HG02885 (cell line): Measurements from ENCODE around the gene PTH2R.
"Not testable (repeated sequence)": the region's sequence is repeated elsewhere in the genome, so short reads cannot be mapped to it uniquely, and the experiment has no call there.

Experiments
- ATAC-seq: cut with Tn5 transposase; IDR thresholded peaks from one replicate; pipeline ENCODE4 v1.9.1; 2021; ENCODE audit warnings: mild to moderate bottlenecking; ENCODE audit not compliant: unreplicated experiment, poor library complexity

PTH2R gene

GRCh38 chr2:208386541-208386940 is 20.1 kb upstream of the PTH2R start:
- no peak for ATAC-seq

- no peak for ATAC-seq
These were observed 16.7 kb upstream of the PTH2R start for GRCh38 chr2:208389940-208390339.

- ATAC-seq: no peak
These were observed 14.3 kb upstream of the PTH2R start for GRCh38 chr2:208392300-208392699.

- not testable (repeated sequence) for ATAC-seq
These were observed 9.8 kb upstream of the PTH2R start for GRCh38 chr2:208396796-208397195.

GRCh38 chr2:208399201-208399600 is 7.4 kb upstream of the PTH2R start:
- ATAC-seq: no peak

GRCh38 chr2:208407667-208408066 is 1.1 kb downstream of the PTH2R start:
- no peak for ATAC-seq

- no peak for ATAC-seq
These were observed 7.3 kb downstream of the PTH2R start for GRCh38 chr2:208413931-208414330.

- peak; percentile 63 for ATAC-seq
These were observed 8.7 kb downstream of the PTH2R start for GRCh38 chr2:208415255-208415654.

GRCh38 chr2:208415897-208416296 is 9.3 kb downstream of the PTH2R start:
- peak; percentile 80 for ATAC-seq

GRCh38 chr2:208426412-208427045 is 19.9 kb downstream of the PTH2R start:
- ATAC-seq: no peak

- ATAC-seq: no peak
These were observed 31.2 kb downstream of the PTH2R start for GRCh38 chr2:208437755-208438154.

GRCh38 chr2:208440716-208441115 is 34.1 kb downstream of the PTH2R start:
- ATAC-seq: no peak

- no peak for ATAC-seq
These were observed 35.4 kb downstream of the PTH2R start for GRCh38 chr2:208441951-208442350.

GRCh38 chr2:208447447-208447846 is 40.9 kb downstream of the PTH2R start:
- not testable (repeated sequence) for ATAC-seq

- ATAC-seq: no peak
These were observed 44.5 kb downstream of the PTH2R start for GRCh38 chr2:208451061-208451460.

- no peak for ATAC-seq
These were observed 48.3 kb downstream of the PTH2R start for GRCh38 chr2:208454861-208455260.

GRCh38 chr2:208463721-208464120 is 57.1 kb downstream of the PTH2R start:
- no peak for ATAC-seq

- no peak for ATAC-seq
These were observed 57.6 kb downstream of the PTH2R start for GRCh38 chr2:208464205-208464604.

- peak; percentile 90 for ATAC-seq
These were observed 59.7 kb downstream of the PTH2R start for GRCh38 chr2:208466151-208466919.

GRCh38 chr2:208466920-208467298 is 60.3 kb downstream of the PTH2R start:
- no peak for ATAC-seq

- ATAC-seq: no peak
These were observed 61.0 kb downstream of the PTH2R start for GRCh38 chr2:208467564-208467963.

GRCh38 chr2:208477741-208478140 is 71.1 kb downstream of the PTH2R start:
- no peak for ATAC-seq
